Panc1 (cell line): ENCODE measurements around the gene TRIM43.
"Not testable (repeated sequence)": the region's sequence is repeated elsewhere in the genome, so short reads cannot be mapped to it uniquely, and the experiment has no call there.

Experiments used
- CTCF ChIP-seq: fragments of 450-650 bp; IDR thresholded peaks from 2 replicates; pipeline ENCODE4 v1.5.1; 2017; ENCODE audit warnings: mild to moderate bottlenecking
- POLR2AphosphoS5 ChIP-seq: IDR thresholded peaks from 2 replicates; pipeline ENCODE4 v1.6.1; 2012; ENCODE audit warnings: mild to moderate bottlenecking, low read depth, low read length, moderate library complexity
- REST ChIP-seq, 2 experiments: IDR thresholded peaks; 2 replicates each; pipeline ENCODE4 v1.6.1; 2011 to 2012; ENCODE audit warnings: low read depth in 2 of 2, control low read depth in 1 of 2, low read length in 1 of 2, mild to moderate bottlenecking in 1 of 2, moderate library complexity in 1 of 2; ENCODE audit not compliant: insufficient read depth in 1 of 2

GRCh38 chr2:95584321-95584720 lies 7.5 kb upstream of the TRIM43 start:
- TF ChIP-seq POLR2AphosphoS5; CTCF; REST (IDR thresholded peaks at IDR 0.05; ENCODE audit: insufficient read depth in 1 of 2, low read depth in 2 of 2, low read length in 1 of 2): not testable (repeated sequence)
